GM03348 (cell line): ENCODE data around the gene SLC9A3.

Experiments
- DNase-seq: peaks from one replicate; pipeline ENCODE4 v3.0.0; 2012; ENCODE audit warnings: low spot score

Gene SLC9A3

GRCh38 chr5:538271-538771, 14.1 kb upstream of the SLC9A3 start:
- DNase-seq: no peak

- DNase-seq: no peak
These were observed 13.4 kb upstream of the SLC9A3 start for GRCh38 chr5:537621-538071.

- no peak for DNase-seq
These were observed 12.8 kb upstream of the SLC9A3 start for GRCh38 chr5:537098-537497.

- no peak for DNase-seq
These were observed 11.8 kb upstream of the SLC9A3 start for GRCh38 chr5:535846-536698.

GRCh38 chr5:534743-535671, 10.8 kb upstream of the SLC9A3 start:
- DNase-seq: no peak

GRCh38 chr5:533955-534742, 9.9 kb upstream of the SLC9A3 start:
- DNase-seq: no peak

GRCh38 chr5:533243-533954, 9.2 kb upstream of the SLC9A3 start:
- DNase-seq: no peak

GRCh38 chr5:532521-533242, 8.4 kb upstream of the SLC9A3 start:
- no peak for DNase-seq

- no peak for DNase-seq
These were observed 7.6 kb upstream of the SLC9A3 start for GRCh38 chr5:531749-532315.

- DNase-seq: no peak
These were observed 7.0 kb upstream of the SLC9A3 start for GRCh38 chr5:531101-531748.

GRCh38 chr5:530001-530955, 6.0 kb upstream of the SLC9A3 start:
- no peak for DNase-seq

- DNase-seq: no peak
These were observed 4.6 kb upstream of the SLC9A3 start for GRCh38 chr5:528629-529511.

- no peak for DNase-seq
These were observed 3.7 kb upstream of the SLC9A3 start for GRCh38 chr5:527646-528628.

- no peak for DNase-seq
These were observed 2.3 kb upstream of the SLC9A3 start for GRCh38 chr5:526456-527088.

GRCh38 chr5:525916-526315, 1.7 kb upstream of the SLC9A3 start:
- DNase-seq: no peak
